Stimulated activated CD8-positive, alpha-beta memory T cell treated with anti-CD3 and anti-CD28 coated beads, Interleukin-15, amount 100 ng/mL, for 48 hours (primary cell): ENCODE results near the gene FAM222B.
"Not testable (repeated sequence)": the region's sequence is repeated elsewhere in the genome, so short reads cannot be mapped to it uniquely, and the experiment has no call there.

Experiments used
- DNase-seq, 2 donors: peaks; one replicate each; pipeline ENCODE4 v3.0.0-alpha.2; 2020; ENCODE audit warnings: low read depth in 2 of 2

FAM222B gene

DNA sequence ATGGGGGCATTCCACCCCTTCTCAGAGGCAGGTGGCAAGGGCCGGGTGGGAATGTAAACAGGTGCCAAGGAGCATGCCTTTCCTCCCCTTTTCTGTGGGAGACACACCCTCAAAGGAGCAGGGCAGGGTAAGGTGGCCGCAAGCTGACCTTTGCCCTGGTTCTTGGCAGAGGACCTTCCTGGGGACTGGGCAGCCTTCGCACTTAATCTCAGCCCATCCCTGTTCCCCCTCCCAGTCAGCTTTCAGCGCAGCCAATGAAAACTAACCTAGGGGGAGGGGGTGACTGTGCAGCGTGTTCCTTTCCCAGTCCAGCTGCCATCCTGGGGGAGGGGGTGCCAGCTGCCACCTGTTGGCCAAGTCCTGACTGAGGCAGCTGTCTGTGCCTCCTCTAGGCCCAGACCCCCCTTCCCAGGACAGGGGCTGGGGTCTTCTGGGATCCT is 96.0 kb downstream of the FAM222B start:
- DNase-seq = no peak

DNA sequence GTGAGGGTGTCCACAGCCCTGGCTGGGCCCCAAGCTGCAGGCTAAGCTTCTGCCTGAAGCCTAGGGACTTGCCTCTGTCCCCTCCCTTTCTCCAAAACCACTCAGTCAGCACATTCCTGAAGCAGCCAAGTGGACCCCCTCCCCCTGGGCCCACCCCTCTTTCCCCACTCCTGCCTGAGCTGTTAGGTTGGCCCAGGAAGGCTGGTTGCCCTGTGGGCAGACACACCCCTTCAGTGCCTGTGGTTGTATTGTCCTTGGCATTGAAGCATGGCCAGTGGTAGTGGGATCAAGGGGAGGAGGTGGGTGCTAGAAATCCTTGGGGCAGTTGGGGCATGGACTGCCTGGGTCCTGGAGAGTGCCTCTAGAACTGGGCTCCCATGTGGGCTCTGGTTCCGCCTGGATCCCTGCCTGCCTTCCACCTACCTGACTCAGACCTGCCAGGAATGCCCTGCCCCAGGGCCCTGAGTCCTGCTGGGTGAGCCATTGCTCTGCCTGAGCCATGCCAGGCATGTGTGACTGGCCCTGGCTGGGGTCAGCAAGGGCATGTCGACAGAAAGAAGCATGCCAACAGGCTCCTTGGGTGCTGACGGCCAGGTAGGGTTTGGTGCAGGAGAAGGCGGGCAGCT is 96.7 kb downstream of the FAM222B start:
- no peak for DNase-seq

DNA sequence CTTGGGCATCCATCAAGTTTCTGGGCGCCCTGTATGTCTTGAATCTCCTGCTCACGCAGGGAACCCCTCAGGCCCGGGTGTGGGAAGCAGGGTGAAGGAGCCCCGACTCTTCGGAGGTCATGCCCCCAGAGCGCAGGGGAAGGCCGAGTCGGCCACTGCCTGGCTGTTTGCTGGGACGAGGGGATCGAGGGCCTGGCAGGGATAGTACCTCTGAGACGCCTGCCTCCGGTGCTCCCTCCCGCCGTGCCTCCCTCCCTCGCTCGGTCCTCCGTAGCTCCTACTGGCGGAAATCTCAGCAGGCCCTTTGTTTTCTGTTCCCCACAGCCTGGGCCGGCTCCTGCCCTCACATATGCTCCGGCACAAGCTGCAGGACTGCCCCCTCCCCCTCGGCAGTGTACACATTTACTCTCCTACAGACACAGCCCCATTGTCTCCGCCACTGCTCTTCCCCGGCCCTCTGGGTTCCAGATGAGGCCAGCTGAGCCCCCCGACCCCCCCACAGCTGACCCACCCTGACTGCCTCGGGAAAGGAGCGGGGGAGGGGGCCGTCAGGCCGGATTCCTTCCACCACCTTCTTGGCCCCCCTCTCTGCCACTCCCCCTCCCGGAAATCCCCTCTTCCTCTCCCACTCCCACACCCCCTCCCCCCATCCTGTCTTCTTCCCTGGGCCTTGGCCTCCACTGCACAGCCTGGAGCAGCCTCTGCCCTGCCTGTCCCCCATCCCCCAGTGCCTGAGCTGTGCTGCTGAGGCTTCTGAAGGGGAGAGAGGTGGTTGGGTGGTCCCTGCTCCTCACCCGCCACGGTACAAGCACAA is 97.4 kb downstream of the FAM222B start:
- peak in 1 of 2 donors; percentile 28 for DNase-seq

DNA sequence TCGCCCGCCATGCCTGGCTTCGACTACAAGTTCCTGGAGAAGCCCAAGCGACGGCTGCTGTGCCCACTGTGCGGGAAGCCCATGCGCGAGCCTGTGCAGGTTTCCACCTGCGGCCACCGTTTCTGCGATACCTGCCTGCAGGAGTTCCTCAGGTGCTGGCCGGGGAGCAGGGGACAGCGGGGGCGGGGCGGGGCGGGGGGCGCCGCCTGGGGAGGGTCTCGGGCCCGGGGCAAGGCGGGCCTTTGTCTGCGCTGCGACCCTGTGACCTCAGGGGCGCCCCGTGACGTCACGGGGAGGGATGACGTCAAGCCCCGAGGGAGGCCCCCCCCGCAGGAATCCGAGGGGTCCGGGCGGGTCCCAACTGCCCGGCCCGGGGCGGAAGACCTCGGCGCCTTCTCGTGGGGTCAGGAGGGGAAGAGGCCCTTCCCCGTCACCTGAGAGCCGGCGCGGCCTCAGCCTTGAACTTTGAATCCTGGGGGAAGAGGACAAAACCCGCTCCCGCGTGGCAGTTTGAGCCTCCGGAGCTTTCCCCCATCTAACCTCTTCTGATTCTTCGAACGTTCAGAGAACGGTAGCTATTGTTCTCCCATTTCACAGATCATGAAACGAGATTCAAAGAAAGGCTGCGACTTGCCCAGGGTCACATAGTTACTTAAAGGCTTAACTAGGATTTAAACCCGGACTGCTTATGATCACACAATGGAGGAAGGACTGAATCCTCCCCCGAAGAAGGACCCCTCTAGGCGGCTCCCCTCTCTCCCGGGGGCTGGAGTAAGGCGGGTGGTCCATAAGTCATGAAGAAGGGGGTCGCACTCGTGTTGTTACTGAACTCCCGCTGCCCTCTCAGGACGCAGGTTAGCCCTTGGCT is 98.3 kb downstream of the FAM222B start:
- DNase-seq = peak; percentile 52 to 60

DNA sequence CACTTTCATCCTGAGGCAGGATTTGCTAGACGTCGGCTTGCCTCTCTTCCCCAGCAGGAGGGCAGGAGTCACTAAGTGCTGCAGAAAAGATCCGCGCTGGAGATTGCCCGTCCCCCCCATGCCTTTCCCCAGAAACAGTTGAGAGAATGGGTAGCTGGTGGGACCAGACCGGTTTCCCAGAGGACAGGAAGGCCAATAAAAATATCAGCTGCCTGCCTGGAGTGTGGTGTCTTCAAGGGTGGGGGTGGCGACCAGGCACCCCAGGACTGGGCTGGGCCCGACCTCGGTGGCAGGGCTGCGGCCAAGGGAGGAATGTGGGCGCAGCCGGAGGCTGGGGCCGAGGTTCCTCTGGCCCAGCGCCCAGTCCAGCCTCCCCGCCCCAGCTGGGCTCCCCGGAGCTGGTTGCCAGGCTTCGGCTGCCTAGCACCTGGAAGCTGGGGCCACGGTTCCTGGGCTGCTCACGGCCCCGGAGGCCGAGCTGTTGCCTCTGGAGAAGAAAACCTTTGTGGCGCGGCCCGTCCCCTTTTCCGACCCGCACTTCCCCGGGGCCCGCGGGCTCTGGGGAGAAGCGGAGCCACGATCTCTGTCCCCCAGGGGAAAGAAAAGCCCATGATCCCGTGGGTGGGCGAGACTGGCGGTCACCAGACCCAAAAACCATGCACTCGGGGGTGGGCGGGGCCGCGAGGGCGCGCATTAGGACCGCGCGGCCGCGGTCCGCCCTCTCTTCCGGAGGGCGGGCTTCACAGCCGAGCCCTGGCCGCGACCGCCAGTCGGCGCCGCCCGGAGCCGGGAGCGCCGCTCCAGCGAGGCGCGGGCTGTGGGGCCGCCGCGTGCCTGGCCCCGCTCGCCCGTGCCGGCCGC is 99.1 kb downstream of the FAM222B start, which contains the start of gene TRAF4:
TRAF4 (plus strand) TSS at position 769 of the 861 bp plus-strand sequence. CDS start 102 bp downstream, outside the sequence.
- peak; percentile 76 to 77 for DNase-seq

DNA sequence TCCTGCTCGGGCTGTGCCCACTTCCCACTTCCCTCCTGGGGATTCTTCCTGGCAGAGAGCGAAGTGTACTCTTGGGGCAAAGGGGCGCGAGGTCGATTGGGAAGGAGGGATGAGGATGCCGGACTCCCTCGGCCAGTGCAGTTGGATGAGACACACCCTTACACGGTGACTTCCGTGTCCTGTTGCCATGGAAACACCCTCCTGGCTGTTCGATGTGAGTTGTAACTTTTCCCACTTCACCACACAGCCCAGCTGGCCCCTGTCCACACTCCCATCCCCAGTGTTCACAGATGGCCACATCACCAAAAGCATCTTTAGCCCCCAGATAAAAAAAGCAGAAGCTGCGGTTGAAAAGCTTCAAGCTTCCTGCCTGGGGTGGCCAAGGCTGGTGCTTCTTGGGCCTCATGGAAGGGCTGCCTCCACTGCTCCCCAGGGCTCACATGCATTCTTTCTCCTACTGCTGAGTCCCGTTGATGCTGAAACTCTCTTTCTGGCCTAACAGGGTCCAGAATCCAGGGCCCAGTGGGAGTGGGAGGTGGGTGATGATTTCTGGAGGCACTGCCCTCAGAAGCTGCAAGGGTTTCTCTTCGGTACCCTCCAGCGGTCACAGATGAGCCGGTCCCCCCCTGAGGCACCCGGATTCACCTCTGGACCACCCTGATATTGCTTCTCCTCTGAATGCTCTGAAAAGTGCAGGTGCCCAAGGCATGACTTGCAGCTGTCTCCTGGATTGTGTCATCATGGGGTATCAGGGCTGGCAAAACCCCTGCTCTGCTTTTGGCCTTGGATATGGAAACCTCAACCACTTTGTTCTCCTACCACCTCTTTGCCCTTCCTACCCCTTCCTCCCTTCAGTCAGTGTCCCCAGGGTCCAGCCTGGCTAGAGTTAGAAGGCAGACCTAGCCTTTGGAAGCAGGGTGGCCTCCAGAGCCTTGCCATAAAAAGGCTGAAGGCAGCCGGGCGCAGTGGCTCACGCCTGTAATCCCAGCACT is 100.9 kb downstream of the FAM222B start:
- DNase-seq = no peak

DNA sequence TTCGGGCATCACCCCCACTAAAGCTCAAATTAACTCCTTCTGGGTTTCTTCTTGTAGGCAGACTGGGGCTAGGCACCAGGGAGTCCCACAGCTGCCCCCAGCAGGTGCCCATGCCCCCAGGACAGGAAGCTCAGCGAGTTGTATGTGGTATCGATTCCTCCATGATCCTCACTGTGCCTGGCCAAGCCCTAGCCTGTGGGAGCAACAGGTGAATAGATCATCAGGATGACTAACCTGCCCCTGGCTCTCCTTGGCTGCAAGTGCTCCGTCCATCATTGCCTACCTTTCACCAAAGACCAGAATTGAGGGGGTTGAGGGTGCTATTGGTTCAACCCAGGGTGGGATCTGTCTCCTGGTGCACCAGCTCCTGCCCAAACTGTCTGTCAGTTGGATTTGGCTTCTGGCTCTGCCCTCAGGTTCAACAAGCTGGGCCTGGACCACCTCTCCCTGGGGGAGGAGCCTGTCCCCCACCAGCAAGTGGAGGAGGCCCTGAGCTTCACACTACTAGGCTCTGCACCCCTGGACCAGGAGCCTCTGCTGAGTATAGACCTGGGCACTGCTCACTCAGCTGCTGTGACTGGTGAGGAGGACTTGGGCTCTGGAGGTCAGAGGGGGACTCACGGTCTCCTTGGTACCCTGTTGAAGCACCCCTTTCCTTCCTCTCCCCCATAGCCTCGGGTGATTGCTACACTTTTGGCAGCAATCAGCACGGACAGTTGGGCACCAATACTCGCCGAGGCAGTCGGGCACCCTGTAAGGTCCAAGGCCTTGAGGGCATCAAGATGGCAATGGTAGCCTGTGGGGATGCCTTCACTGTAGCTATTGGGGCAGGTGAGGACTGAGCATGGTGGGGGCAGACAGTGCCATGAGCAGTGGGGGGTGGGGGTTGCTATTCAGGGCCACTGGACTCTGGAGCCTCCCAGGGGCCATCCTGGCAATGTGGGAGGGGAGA is 101.9 kb downstream of the FAM222B start:
- DNase-seq = no peak

DNA sequence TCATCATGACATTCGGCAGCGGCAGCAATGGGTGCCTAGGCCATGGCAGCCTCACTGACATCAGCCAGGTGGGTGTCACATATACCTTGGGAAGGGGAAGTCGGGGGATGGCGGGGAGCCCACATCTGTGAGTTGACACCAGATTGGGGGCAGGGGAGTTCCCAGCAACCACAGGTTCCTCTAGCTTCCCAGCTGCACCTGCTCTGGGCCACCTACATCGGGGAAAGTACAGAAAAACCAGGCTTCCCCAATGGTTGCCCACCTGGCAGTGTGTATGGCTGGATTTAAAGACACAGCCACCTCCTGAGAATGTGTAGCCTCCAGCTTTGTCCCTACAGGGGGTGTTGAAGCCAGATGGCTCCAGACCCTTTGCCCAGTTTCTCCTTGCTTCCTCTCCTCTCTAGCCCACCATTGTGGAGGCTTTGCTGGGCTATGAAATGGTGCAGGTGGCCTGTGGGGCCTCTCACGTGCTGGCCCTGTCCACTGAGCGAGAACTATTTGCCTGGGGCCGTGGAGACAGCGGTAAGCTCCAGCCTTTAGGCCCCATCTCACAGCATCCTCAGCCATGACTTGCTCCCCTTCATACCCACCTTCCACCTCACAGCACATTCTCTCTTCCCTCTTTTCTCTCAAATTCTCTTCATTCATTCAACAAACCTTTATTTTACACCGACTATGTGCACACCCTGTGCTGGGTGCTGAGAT is 103.8 kb downstream of the FAM222B start:
- DNase-seq = peak in 1 of 2 donors; percentile 59

DNA sequence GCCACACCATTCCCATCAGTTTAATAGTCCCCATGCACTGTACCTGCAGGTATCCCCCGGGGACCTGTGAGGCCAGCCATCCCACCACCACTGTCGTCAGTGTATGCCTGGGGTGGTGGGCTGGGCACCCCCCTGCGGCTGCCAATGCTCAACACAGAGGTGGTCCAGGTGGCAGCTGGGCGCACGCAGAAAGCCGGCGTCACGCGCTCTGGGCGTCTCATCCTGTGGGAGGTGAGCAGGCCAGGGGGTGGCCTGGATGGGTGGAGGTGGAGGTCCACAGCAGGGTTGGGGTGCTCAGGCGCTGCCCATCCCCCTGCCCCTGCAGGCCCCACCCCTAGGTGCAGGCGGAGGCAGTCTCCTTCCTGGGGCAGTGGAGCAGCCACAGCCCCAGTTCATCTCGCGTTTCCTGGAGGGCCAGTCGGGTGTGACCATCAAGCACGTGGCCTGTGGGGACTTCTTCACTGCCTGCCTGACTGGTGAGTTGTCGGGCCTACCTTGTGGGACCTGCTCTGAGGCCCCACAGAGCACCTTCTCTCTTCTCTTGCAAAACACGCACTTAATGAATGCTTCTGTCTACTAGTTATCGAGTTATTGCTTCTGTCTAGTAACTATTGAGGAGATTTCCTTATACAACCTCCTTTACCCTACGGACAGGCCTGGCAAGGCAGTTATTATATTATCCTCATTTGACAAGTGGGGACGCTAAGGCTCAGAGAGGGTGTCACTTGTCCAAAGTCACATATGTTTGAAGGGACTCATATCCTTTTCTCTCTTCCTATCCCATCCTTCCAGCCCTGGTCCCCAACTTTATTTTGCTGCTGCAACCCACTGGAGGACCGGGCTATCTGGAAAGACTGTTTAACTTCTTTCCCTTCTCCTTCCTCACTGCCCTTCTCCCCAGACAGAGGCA is 104.6 kb downstream of the FAM222B start:
- no peak for DNase-seq

DNA sequence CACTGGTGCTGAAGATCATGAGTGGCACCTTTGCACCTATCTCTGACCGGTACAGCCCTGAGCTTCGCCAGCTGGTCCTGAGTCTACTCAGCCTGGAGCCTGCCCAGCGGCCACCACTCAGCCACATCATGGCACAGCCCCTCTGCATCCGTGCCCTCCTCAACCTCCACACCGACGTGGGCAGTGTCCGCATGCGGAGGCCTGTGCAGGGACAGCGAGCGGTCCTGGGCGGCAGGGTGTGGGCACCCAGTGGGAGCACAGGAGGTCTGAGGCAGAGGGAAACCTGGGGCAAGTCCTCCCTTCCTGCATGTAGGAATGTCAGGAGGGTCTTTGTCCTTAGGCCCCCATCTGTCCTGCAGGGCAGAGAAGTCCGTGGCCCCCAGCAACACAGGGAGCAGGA is 105.3 kb downstream of the FAM222B start:
- no peak for DNase-seq

DNA sequence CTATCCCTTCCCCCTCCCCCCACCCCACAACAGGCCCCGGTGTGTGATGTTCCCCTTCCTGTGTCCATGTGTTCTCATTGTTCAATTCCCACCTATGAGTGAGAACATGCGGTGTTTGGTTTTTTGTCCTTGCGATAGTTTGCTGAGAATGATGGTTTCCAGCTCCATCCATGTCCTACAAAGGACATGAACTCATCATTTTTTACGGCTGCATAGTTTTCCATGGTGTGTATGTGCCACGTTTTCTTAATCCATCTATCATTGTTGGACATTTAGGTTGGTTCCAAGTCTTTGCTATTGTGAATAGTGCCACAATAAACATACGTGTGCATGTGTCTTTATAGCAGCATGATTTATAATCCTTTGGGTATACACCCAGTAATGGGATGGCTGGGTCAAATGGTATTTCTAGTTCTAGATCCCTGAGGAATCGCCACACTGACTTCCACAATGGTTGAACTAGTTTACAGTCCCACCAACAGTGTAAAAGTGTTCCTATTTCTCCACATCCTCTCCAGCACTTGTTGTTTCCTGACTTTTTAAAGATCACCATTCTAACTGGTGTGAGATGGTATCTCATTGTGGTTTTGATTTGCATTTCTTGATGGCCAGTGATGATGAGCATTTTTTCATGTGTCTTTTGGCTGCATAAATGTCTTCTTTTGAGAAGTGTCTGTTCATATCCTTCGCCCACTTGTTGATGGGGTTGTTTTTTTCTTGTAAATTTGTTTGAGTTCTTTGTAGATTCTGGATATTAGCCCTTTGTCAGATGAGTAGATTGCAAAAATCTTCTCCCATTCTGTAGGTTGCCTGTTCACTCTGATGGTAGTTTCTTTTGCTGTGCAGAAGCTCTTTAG is 106.4 kb downstream of the FAM222B start:
- DNase-seq = not testable (repeated sequence)

DNA sequence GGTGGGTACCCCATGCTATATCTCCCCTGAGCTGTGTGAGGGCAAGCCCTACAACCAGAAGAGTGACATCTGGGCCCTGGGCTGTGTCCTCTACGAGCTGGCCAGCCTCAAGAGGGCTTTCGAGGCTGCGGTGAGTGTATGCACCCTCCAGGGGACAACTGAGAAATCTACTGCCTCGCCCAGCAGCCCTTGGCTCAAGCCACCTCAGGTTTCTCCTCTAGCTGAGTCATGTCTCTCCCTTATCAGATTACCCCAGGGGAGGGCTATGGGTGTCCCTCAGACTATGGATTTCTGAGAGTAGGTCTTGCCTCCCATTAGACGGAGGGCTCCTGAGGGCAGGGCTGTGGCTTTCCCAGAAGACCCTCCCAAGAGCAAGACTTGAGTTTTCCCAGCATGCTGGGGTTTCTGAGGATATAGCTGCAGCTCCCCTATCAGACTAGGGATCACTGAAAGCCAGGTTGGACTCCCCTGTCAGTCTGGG is 107.3 kb downstream of the FAM222B start:
- no peak for DNase-seq

DNA sequence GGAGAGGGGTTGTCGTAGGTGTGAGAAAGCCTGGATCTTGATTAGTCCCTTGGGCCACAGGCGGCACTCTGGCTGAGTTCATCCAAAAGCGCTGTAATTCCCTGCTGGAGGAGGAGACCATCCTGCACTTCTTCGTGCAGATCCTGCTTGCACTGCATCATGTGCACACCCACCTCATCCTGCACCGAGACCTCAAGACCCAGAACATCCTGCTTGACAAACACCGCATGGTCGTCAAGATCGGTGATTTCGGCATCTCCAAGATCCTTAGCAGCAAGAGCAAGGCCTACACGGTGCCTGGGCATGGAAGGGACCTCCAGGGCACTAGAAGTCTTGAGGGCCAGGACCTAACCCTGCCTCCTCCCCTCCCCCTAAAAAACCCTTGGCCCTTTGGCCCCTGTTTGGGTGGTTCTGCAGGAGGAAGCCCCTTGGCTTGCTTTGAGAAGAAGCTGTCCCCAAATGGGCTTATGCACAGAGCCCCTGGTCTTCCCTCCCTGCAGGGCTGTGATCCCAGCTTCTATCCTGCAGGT is 107.8 kb downstream of the FAM222B start:
- no peak for DNase-seq

DNA sequence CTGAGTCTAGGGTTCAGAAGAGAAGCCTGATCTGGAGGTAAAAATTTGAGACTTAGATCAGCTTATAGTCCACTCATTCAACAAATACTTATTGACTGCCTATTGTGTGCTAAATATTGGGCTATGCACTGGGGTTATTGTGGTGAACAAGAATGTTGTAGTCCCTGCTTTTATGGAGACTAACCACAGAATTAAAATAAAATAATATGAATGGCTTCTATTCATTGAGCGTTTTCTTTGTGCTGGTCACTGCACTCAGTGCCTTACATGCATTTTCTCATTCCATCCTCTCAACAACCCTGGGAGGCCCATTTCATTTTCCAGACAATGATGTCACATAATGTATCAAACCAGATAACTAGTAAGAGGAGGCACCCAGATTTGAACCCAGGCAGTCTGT is 109.2 kb downstream of the FAM222B start:
- no peak for DNase-seq

DNA sequence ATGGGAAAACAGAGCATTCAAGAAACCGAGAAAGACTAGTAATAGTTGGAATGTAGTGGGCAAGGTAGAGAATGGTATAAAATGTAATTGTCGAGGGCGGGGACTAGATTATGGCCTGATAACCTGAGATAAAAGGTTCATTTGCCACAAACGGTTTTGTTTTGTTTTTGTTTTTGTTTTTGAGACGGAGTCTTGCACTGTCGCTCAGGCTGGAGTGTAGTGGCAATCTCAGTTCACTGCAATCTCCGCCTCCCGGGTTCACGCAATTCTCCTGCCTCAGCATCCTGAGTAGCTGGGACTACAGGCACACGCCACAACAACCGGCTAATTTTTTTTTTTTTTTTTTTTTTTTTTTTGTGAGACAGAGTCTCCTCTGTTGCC is 112.7 kb downstream of the FAM222B start:
- DNase-seq = no peak
